ENCODE data around the gene PEX6. TPM values are rescaled to one million over a fixed set of nuclear protein-coding genes. Genes with fewer than 3 reads are reported as not detected.

PEX6 gene
- total and polyA plus RNA-seq, 2 of the 13 experiments (the other 11 are each of a cell fraction or from before 2014, with no cell fraction given), result 5.1 to 6.7 TPM

DNA sequence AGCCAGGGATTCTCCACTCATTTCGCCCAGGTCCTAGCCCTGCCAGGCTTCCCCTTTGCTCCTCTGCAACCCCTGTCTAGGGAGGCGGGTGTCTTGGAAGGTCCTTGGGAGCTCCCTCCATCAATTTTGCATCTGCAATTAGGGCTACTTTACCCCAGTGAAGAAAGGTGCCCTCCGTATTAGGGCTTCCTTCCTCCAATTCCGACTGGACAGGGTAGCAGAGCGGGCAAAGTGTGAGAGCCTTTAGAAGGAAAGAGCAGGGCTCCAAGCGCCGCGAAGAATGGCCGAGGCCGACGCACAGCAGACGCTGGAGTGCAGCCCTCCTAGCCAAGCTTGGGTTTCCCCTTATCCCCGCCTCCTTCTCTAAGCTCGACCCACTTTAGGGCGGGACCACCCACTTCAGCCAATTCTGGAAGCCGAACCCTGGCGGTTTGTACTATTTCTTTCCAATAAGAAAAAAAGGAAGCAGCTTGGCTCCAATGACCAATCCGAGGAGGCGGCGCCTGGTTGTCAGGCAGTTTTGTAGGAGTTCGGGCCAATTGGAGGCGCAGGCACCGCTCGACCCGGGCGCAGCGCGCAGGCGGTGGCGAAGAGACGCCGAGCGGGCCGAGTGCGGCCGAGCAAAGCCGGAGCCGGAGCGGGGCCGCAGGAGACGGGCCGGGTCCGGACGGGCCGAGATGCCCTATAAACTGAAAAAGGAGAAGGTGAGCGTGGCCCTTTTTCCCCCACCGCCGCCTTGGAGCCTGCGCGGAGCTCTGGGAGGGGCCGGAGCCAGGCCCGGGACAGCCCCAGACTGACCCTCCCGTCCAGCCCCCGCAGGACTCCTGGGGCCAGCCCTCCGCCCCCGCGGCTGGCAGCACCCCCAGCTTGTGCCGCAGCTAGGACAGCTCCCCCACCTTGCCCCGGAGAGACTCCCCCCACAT lies 5.3 kb upstream of the PEX6 start, which contains the start of gene PPP2R5D (continued):
- peak; percentile 84 for TF ChIP-seq SAP130 (CRISPR knock-in tag; IDR thresholded peaks at IDR 0.05; ENCODE audit: low read depth)
- peak; percentile 67; the same call in 1 of the 2 replicates for TF ChIP-seq MTF1 (CRISPR knock-in tag; IDR thresholded peaks at IDR 0.05)
- TF ChIP-seq, protein P1, sequence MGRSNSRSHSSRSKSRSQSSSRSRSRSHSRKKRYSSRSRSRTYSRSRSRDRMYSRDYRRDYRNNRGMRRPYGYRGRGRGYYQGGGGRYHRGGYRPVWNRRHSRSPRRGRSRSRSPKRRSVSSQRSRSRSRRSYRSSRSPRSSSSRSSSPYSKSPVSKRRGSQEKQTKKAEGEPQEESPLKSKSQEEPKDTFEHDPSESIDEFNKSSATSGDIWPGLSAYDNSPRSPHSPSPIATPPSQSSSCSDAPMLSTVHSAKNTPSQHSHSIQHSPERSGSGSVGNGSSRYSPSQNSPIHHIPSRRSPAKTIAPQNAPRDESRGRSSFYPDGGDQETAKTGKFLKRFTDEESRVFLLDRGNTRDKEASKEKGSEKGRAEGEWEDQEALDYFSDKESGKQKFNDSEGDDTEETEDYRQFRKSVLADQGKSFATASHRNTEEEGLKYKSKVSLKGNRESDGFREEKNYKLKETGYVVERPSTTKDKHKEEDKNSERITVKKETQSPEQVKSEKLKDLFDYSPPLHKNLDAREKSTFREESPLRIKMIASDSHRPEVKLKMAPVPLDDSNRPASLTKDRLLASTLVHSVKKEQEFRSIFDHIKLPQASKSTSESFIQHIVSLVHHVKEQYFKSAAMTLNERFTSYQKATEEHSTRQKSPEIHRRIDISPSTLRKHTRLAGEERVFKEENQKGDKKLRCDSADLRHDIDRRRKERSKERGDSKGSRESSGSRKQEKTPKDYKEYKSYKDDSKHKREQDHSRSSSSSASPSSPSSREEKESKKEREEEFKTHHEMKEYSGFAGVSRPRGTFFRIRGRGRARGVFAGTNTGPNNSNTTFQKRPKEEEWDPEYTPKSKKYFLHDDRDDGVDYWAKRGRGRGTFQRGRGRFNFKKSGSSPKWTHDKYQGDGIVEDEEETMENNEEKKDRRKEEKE (IDR thresholded peaks at IDR 0.05), result no peak
- TF ChIP-seq RAD51 (IDR thresholded peaks at IDR 0.05; ENCODE audit: borderline replicate concordance), result no peak
- peak; percentile 66; the same call in 1 of the 2 replicates for TF ChIP-seq ZNF766 (CRISPR knock-in tag; IDR thresholded peaks at IDR 0.05; ENCODE audit: borderline replicate concordance)
- TF ChIP-seq, protein P2, sequence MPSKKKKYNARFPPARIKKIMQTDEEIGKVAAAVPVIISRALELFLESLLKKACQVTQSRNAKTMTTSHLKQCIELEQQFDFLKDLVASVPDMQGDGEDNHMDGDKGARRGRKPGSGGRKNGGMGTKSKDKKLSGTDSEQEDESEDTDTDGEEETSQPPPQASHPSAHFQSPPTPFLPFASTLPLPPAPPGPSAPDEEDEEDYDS (CRISPR knock-in tag; IDR thresholded peaks at IDR 0.05), result peak; percentile 98
- TF ChIP-seq, protein P3, sequence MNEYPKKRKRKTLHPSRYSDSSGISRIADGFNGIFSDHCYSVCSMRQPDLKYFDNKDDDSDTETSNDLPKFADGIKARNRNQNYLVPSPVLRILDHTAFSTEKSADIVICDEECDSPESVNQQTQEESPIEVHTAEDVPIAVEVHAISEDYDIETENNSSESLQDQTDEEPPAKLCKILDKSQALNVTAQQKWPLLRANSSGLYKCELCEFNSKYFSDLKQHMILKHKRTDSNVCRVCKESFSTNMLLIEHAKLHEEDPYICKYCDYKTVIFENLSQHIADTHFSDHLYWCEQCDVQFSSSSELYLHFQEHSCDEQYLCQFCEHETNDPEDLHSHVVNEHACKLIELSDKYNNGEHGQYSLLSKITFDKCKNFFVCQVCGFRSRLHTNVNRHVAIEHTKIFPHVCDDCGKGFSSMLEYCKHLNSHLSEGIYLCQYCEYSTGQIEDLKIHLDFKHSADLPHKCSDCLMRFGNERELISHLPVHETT (CRISPR knock-in tag; conservative IDR thresholded peaks at IDR 0.05), result no peak
- TF ChIP-seq, protein P4, sequence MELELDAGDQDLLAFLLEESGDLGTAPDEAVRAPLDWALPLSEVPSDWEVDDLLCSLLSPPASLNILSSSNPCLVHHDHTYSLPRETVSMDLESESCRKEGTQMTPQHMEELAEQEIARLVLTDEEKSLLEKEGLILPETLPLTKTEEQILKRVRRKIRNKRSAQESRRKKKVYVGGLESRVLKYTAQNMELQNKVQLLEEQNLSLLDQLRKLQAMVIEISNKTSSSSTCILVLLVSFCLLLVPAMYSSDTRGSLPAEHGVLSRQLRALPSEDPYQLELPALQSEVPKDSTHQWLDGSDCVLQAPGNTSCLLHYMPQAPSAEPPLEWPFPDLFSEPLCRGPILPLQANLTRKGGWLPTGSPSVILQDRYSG (CRISPR knock-in tag; IDR thresholded peaks at IDR 0.05), result peak; percentile 92
- peak; percentile 33; the same call in 1 of the 2 replicates for TF ChIP-seq PPARG (CRISPR knock-in tag; conservative IDR thresholded peaks at IDR 0.05)
- no peak for TF ChIP-seq ZNF720 (CRISPR knock-in tag; IDR thresholded peaks at IDR 0.05)
- no peak for TF ChIP-seq ZNF569 (CRISPR knock-in tag; IDR thresholded peaks at IDR 0.05; ENCODE audit: borderline replicate concordance)
- TF ChIP-seq HHEX (CRISPR knock-in tag; IDR thresholded peaks at IDR 0.05), result no peak
- no peak for TF ChIP-seq ZNF17 (CRISPR knock-in tag; IDR thresholded peaks at IDR 0.05)
- TF ChIP-seq, protein P5, sequence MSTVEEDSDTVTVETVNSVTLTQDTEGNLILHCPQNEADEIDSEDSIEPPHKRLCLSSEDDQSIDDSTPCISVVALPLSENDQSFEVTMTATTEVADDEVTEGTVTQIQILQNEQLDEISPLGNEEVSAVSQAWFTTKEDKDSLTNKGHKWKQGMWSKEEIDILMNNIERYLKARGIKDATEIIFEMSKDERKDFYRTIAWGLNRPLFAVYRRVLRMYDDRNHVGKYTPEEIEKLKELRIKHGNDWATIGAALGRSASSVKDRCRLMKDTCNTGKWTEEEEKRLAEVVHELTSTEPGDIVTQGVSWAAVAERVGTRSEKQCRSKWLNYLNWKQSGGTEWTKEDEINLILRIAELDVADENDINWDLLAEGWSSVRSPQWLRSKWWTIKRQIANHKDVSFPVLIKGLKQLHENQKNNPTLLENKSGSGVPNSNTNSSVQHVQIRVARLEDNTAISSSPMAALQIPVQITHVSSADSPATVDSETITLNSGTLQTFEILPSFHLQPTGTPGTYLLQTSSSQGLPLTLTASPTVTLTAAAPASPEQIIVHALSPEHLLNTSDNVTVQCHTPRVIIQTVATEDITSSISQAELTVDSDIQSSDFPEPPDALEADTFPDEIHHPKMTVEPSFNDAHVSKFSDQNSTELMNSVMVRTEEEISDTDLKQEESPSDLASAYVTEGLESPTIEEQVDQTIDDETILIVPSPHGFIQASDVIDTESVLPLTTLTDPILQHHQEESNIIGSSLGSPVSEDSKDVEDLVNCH (CRISPR knock-in tag; IDR thresholded peaks at IDR 0.05), result no peak
- no peak; the same call in 1 of the 2 replicates for TF ChIP-seq RELA (CRISPR knock-in tag; IDR thresholded peaks at IDR 0.05)
- TF ChIP-seq TGIF2 (CRISPR knock-in tag; IDR thresholded peaks at IDR 0.05), result no peak
- TF ChIP-seq, protein P6, sequence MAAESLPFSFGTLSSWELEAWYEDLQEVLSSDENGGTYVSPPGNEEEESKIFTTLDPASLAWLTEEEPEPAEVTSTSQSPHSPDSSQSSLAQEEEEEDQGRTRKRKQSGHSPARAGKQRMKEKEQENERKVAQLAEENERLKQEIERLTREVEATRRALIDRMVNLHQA (CRISPR knock-in tag; IDR thresholded peaks at IDR 0.05), result no peak
- peak; percentile 66; the same call in 1 of the 2 replicates for TF ChIP-seq ZNF232 (CRISPR knock-in tag; IDR thresholded peaks at IDR 0.05; ENCODE audit: borderline replicate concordance)
- peak; percentile 30 for TF ChIP-seq ZNF331 (CRISPR knock-in tag; IDR thresholded peaks at IDR 0.05)
- 0 out of 2 replicates have a peak, but pooled peaks have one; percentile 23 for TF ChIP-seq CC2D1A (CRISPR knock-in tag; IDR thresholded peaks at IDR 0.05)
- peak; percentile 92; the same call in 1 of the 2 replicates for TF ChIP-seq NFKB2 (CRISPR knock-in tag; IDR thresholded peaks at IDR 0.05; ENCODE audit: borderline replicate concordance)
- no peak for TF ChIP-seq TAF15 (IDR thresholded peaks at IDR 0.05; ENCODE audit: low read depth, low read length, poor library complexity, severe bottlenecking)

All from HepG2 (cell line).